Activated B cell treated with CpG ODN at 0.5 μM for 24 hours (primary cell): ENCODE results near the gene SBK2. TPM values are rescaled to one million over a fixed set of nuclear protein-coding genes. Genes with fewer than 3 reads are reported as not detected.

ENCODE experiments used
- ATAC-seq: fragments of 200-7000 bp; cut with Tn5 transposase; one replicate; pipeline ENCODE4 v1.10.0; 2021; ENCODE audit warnings: low read depth, mild to moderate bottlenecking, moderate library complexity
- CTCF ChIA-PET: fragments of 350-600 bp; sonication (Branson Sonifier 250); formaldehyde crosslinking; loops from one replicate; lab custom pipeline; 2021; ENCODE audit warnings: antibody characterized with exemption; lab: Charles Lee
- POLR2A ChIA-PET: fragments of 350-600 bp; sonication (Branson Sonifier 250); formaldehyde crosslinking; loops from one replicate; lab custom pipeline; 2021; ENCODE audit warnings: antibody characterized with exemption; lab: Charles Lee
- DNase-seq: peaks from one replicate; pipeline ENCODE4 v3.0.0; 2022
- H3K27ac Mint-ChIP-seq: one replicate; pipeline ENCODE4 v1.8.0; 2020; ENCODE audit warnings: mixed read lengths
- H3K27me3 Mint-ChIP-seq: one replicate; pipeline ENCODE4 v1.8.0; 2021; ENCODE audit warnings: mixed read lengths
- H3K36me3 Mint-ChIP-seq: one replicate; pipeline ENCODE4 v1.8.0; 2021; ENCODE audit warnings: low read depth, mixed read lengths
- H3K4me1 Mint-ChIP-seq: one replicate; pipeline ENCODE4 v1.8.0; 2021; ENCODE audit warnings: mixed read lengths
- H3K4me3 Mint-ChIP-seq: one replicate; pipeline ENCODE4 v1.8.0; 2020; ENCODE audit warnings: mild to moderate bottlenecking, mixed read lengths
- H3K9me3 Mint-ChIP-seq: one replicate; pipeline ENCODE4 v1.8.0; 2020; ENCODE audit warnings: mixed read lengths
- intact Hi-C: fragments of 100-400 bp; cut with micrococcal nuclease; formaldehyde crosslinking; loops from one replicate; pipeline ENCODE4 v1.15.1; 2024
- total RNA-seq: library from RNA; stranded (reverse); gene quantifications from 2 replicates; pipeline ENCODE4 v1.2.3, GENCODE V29; 2022
- TF ChIP-seq, protein P1 (sequence below): fragments of 200-600 bp; IDR thresholded peaks from one replicate; pipeline ENCODE4 v1.8.0; 2022; ENCODE audit warnings: antibody characterized with exemption, mild to moderate bottlenecking

Gene SBK2
- total RNA-seq, 1 donor from 2014 or later = not detected

DNA sequence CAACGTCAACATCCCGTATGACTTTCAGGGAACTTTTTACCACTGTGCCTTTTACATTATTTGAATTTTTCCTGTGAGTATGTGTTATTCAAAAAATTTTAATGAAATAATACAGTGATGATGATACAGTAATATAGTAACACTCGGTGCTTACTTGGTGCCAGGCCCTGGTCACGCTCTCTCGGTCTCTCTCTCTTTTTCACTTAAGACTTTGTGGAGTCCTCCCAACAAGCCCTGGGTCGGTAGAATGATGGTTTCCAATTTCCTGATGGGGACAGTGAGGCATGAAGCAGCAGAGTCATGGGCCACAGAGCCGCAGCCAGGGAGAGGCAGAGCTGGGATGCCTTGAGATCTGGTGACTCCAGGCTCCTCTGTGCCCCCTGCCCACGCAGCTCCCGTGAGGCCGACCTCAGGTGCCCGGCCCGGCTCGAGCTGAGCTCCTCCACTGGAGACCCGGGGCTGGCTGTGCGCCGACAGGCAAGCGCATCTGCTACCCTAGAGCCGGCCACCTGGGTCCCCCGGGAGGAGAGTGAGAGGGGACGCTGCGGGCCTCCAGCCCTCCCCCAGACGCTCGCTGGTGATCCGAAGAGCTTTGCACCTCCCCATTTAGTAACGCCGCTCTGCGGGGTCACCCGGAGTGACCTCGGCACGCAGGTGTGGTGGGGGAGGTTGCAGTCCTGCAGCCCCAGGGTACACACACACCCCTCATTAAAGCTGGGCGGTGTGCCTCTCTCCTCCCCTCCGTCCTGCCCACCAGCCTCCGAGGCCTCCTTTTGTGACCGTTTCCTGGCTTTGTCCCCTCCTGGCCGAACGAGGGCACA is 12.8 kb upstream of the SBK2 start:
- ATAC-seq = no peak
- no peaks in the 10 kb centered on the region for H3K36me3 Mint-ChIP-seq
- TF ChIP-seq, protein P1, sequence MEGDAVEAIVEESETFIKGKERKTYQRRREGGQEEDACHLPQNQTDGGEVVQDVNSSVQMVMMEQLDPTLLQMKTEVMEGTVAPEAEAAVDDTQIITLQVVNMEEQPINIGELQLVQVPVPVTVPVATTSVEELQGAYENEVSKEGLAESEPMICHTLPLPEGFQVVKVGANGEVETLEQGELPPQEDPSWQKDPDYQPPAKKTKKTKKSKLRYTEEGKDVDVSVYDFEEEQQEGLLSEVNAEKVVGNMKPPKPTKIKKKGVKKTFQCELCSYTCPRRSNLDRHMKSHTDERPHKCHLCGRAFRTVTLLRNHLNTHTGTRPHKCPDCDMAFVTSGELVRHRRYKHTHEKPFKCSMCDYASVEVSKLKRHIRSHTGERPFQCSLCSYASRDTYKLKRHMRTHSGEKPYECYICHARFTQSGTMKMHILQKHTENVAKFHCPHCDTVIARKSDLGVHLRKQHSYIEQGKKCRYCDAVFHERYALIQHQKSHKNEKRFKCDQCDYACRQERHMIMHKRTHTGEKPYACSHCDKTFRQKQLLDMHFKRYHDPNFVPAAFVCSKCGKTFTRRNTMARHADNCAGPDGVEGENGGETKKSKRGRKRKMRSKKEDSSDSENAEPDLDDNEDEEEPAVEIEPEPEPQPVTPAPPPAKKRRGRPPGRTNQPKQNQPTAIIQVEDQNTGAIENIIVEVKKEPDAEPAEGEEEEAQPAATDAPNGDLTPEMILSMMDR = no peak
- H3K9me3 Mint-ChIP-seq = no peaks in the 10 kb centered on the region
- peaks cover 2% of the 10 kb centered on the region for H3K4me1 Mint-ChIP-seq
- DNase-seq = no peak
- H3K27me3 Mint-ChIP-seq = peaks cover 38% of the 10 kb centered on the region
- POLR2A ChIA-PET = no interaction called here
- H3K27ac Mint-ChIP-seq = no peak overlapping the region
- CTCF ChIA-PET = no interaction called here
- no peak overlapping the region for H3K4me3 Mint-ChIP-seq
- intact Hi-C loops = no loop called here

DNA sequence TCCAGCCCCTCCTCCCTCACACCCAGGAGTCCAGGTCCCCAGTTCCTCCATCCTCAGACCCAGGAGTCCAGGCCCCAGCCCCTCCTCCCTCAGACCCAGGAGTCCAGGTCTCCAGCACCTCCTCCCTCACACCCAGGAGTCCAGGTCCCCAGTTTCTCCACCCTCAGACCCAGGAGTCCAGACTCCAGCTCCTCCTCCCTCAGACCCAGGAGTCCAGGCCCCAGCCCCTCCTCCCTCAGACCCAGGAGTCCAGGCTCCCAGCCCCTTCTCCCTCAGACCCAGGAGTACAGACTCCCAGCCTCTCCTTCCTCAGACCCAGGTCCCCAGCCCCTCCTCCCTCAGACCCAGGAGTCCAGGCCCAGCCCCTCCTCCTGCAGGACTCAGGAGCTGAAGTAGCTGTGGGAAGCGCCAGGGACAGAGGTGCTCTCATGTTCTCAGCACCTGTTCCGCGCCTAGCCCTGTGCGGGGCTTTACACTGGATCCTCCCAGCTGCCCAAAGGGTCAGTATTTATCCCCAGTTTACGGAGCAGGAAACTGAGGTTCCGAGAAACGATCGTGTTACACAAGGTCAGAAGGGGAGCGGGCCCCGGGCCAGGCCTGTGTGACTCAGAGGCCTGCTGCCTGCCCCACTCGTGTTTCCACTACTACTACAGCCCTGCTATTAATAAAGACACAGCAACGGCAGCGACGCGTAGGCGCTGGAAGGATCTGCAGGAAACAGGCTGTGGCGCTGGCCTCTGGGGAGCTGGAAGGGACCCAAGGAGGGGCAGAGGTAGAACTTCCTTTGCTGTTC is 10.1 kb upstream of the SBK2 start:
- no peaks in the 10 kb centered on the region for H3K36me3 Mint-ChIP-seq
- peaks cover 2% of the 10 kb centered on the region for H3K4me1 Mint-ChIP-seq
- DNase-seq = no peak
- CTCF ChIA-PET = interaction anchor here (0.7 kb wide), 1 partner anchor 51 kb away, joined by 3 read pairs; no protein-coding TSS in a partner anchor
- no peak overlapping the region for H3K4me3 Mint-ChIP-seq
- H3K9me3 Mint-ChIP-seq = no peaks in the 10 kb centered on the region
- TF ChIP-seq, protein P1 = no peak
- no peak for ATAC-seq
- peaks cover 32% of the 10 kb centered on the region for H3K27me3 Mint-ChIP-seq
- POLR2A ChIA-PET = interaction anchor here (0.6 kb wide), 1 partner anchor 21 kb away, joined by 3 read pairs; no protein-coding TSS in a partner anchor
- no peak overlapping the region for H3K27ac Mint-ChIP-seq
- intact Hi-C loops = no loop called here

DNA sequence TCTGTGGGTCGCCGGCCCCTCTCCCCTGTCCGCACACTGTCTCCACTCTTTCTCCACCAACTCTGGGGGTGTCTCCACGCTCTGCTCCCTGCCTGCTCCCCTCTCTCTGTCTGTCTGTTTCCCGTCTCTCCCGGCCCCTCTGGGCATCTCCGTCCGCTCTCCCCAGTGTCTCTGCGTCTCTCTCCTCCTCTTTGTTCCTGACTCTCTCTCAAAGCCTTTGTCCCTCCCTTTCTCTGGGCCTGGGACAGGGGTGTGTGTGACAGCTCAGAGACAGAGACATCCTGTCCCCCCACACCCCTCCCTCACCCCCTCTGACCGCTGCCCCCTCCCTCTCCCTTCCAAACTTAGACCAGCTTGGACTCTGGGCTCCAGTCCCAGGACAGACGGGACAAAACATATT is 9.1 kb upstream of the SBK2 start:
- intact Hi-C loops = no loop called here
- no peaks in the 10 kb centered on the region for H3K9me3 Mint-ChIP-seq
- H3K27ac Mint-ChIP-seq = no peak overlapping the region
- TF ChIP-seq, protein P1 = no peak
- H3K27me3 Mint-ChIP-seq = peaks cover 35% of the 10 kb centered on the region
- H3K36me3 Mint-ChIP-seq = no peaks in the 10 kb centered on the region
- no peak overlapping the region for H3K4me3 Mint-ChIP-seq
- H3K4me1 Mint-ChIP-seq = peaks cover 2% of the 10 kb centered on the region
- ChIA-PET POLR2A (interaction anchor here (0.6 to 0.8 kb wide), 2 partner anchors 20 to 79 kb away, joined by 3 read pairs; partner anchors contain the start of gene ZNF784), CTCF (no interaction called here)
- ATAC-seq (no peak), DNase-seq (no peak)

DNA sequence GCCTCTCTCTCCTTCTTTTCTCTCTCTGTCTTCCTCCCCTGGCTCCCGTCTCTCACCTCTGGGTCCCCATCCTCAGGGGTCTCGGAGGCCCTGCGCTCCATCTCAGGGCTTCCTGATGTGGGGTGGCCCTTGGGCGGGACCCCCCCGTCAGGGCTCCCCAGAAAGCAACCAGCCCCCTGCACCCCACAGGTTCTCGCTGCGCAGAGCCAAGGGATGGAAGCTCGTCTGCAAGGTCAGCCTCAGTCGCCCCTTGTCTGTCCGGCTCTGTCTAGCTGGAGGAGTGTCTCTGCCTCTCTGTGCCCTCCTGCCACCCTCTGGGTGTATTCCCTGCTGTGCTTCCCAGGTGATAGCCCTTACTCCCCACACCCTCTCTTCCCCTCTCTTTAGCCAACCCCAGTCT is 8.5 kb upstream of the SBK2 start, which contains the start of gene SBK3:
Gene SBK3 (minus strand): TSS at position 101 of the 400 bp plus-strand sequence. CDS start 0 bp downstream, at position 101.
- Mint-ChIP-seq H3K4me1 (peaks cover 2% of the 10 kb centered on the region), H3K9me3 (no peaks in the 10 kb centered on the region), H3K36me3 (no peaks in the 10 kb centered on the region), H3K4me3 (no peak within 1 kb of the TSS), H3K27ac (no peak within 1 kb of the TSS), H3K27me3 (peaks cover 32% of the 10 kb centered on the region)
- ATAC-seq (no peak), DNase-seq (no peak)
- intact Hi-C loops = no loop called here
- CTCF ChIA-PET = no interaction called here
- POLR2A ChIA-PET = no interaction called here
- TF ChIP-seq, protein P1 = no peak
